Measurements from ENCODE around the gene PPIL1. TPM values are rescaled to one million over a fixed set of nuclear protein-coding genes. Genes with fewer than 3 reads are reported as not detected.

PPIL1 gene
- total RNA-seq, 2 donors from 2014 or later = 41.1 to 53.7 TPM

GRCh38 chr6:36823421-36824096 is 51.0 kb downstream of the PPIL1 start:
- no peaks in the 10 kb centered on the region for H3K27me3 ChIP-seq
- H3K4me1 ChIP-seq = peaks cover 0 to 72% of the 10 kb centered on the region in 2 donors
- no peaks in the 10 kb centered on the region for H3K9me3 ChIP-seq
- TF ChIP-seq CTCF (IDR thresholded peaks at IDR 0.05) = no peak
- no peaks in the 10 kb centered on the region for H3K36me3 ChIP-seq
- H3K4me3 ChIP-seq = no peak overlapping the region
- no peak for DNase-seq (ENCODE audit: low spot score)
- H3K27ac ChIP-seq = peak overlapping the region; percentile 68 to 71

- Histone ChIP-seq H3K4me1 (peaks cover 0 to 65% of the 10 kb centered on the region in 2 donors), H3K27ac (peak overlapping the region; percentile 68 to 71), H3K36me3 (no peaks in the 10 kb centered on the region), H3K27me3 (no peaks in the 10 kb centered on the region), H3K4me3 (no peak overlapping the region), H3K9me3 (no peaks in the 10 kb centered on the region)
- no peak for TF ChIP-seq CTCF (IDR thresholded peaks at IDR 0.05)
- DNase-seq (ENCODE audit: low spot score) = no peak
These were observed 51.9 kb downstream of the PPIL1 start for GRCh38 chr6:36822506-36823269.

- Histone ChIP-seq H3K36me3 (no peaks in the 10 kb centered on the region), H3K4me1 (peaks cover 0 to 56% of the 10 kb centered on the region in 2 donors), H3K27me3 (no peaks in the 10 kb centered on the region), H3K9me3 (no peaks in the 10 kb centered on the region), H3K27ac (peak overlapping the region; percentile 18 to 58), H3K4me3 (no peak overlapping the region)
- no peak for TF ChIP-seq CTCF (IDR thresholded peaks at IDR 0.05)
- DNase-seq (ENCODE audit: low spot score) = no peak
These were observed 52.8 kb downstream of the PPIL1 start for GRCh38 chr6:36821581-36822335.

GRCh38 chr6:36820700-36821580 is 53.7 kb downstream of the PPIL1 start:
- H3K27me3 ChIP-seq = no peaks in the 10 kb centered on the region
- H3K36me3 ChIP-seq = no peaks in the 10 kb centered on the region
- TF ChIP-seq CTCF (IDR thresholded peaks at IDR 0.05) = no peak
- no peak overlapping the region for H3K4me3 ChIP-seq
- H3K27ac ChIP-seq = peak overlapping the region; percentile 18 to 58
- no peaks in the 10 kb centered on the region for H3K9me3 ChIP-seq
- H3K4me1 ChIP-seq = peaks cover 0 to 48% of the 10 kb centered on the region in 2 donors
- DNase-seq (ENCODE audit: low spot score) = no peak

- TF ChIP-seq CTCF (IDR thresholded peaks at IDR 0.05) = no peak
- H3K36me3 ChIP-seq = no peaks in the 10 kb centered on the region
- H3K27me3 ChIP-seq = no peaks in the 10 kb centered on the region
- H3K27ac ChIP-seq = no peak overlapping the region
- H3K9me3 ChIP-seq = no peaks in the 10 kb centered on the region
- no peak overlapping the region for H3K4me3 ChIP-seq
- H3K4me1 ChIP-seq = peaks cover 0 to 27% of the 10 kb centered on the region in 2 donors
- no peak for DNase-seq (ENCODE audit: low spot score)
These were observed 55.8 kb downstream of the PPIL1 start for GRCh38 chr6:36818756-36819155.

Data from right atrium auricular region (tissue), 2 donors.